KOPT-K1 (cell line): ENCODE results near the gene MAST3.
A peak's percentile ranks its signal among the peaks of the same experiment; 100 is the strongest.
"Not testable (repeated sequence)": the region's sequence is repeated elsewhere in the genome, so short reads cannot be mapped to it uniquely, and the experiment has no call there.

Source experiments
- H3K27ac ChIP-seq: fragments of 200-600 bp; sonication (generic); 2 replicates; pipeline ENCODE4 v1.5.1; 2016; ENCODE audit warnings: antibody characterized with exemption, mild to moderate bottlenecking, low read depth, low read length; ENCODE audit not compliant: poor library complexity, severe bottlenecking
- H3K36me3 ChIP-seq: fragments of 200-600 bp; sonication (generic); 2 replicates; pipeline ENCODE4 v1.5.1; 2017; ENCODE audit warnings: antibody characterized with exemption, mild to moderate bottlenecking, low read length, moderate library complexity; ENCODE audit not compliant: insufficient read depth
- H3K9me3 ChIP-seq: fragments of 200-600 bp; sonication (generic); 2 replicates; pipeline ENCODE4 v1.5.1; 2017; ENCODE audit warnings: antibody characterized with exemption, low read length, mild to moderate bottlenecking; ENCODE audit not compliant: insufficient read depth, poor library complexity, severe bottlenecking

Gene MAST3

GRCh38 chr19:18152442-18152816, 54.9 kb downstream of the MAST3 start:
- peaks cover 15% of the 10 kb centered on the region; the same call in 1 of the 2 replicates for H3K36me3 ChIP-seq
- H3K9me3 ChIP-seq, result no peaks in the 10 kb centered on the region
- peak overlapping the region; percentile 81 for H3K27ac ChIP-seq

DNA sequence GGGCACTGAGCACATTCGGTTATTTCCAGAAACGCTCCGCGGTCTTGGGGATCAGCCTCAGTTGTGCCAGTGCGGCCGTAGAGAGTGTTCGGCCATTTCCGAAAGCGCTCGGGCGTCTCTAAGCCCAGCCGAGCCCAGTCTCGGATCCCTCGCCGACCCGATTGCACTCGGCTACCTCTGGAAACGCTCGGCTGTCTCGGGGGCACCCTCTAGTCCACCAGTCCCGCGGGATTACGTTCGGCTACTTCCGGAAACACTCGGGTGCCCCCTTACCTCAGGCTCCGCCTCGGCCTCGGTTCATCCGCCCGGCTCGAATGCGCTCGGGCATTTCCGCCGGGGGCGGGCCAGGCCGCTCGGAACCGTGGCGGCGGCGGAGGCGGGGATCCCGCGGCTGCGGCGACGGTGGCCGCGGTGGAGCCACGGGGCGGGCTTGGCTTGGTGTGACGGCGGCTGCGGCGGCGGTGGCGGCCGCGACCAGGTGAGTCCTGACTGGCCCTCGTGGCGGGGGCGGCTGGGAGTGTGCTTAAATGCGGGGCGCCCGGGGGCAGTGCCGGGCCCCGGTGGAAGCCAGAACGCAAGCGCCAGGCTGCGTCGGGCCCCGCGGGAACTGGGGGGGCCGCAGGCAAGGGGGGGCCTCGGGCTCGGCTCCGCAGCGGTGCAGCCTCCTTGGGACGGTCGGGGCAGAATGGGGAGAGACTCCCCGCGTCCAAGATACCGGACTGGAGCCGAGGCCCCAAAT, 55.4 kb downstream of the MAST3 start, which contains the start of gene PIK3R2:
Gene PIK3R2, plus strand, starts transcription at position 347 of the 739 bp plus-strand sequence. CDS start 2,717 bp downstream, outside the sequence.
- H3K9me3 ChIP-seq, result no peaks in the 10 kb centered on the region
- H3K36me3 ChIP-seq, result peaks cover 15% of the 10 kb centered on the region; the same call in 1 of the 2 replicates
- peak within 1 kb of the TSS; percentile 81 for H3K27ac ChIP-seq

DNA sequence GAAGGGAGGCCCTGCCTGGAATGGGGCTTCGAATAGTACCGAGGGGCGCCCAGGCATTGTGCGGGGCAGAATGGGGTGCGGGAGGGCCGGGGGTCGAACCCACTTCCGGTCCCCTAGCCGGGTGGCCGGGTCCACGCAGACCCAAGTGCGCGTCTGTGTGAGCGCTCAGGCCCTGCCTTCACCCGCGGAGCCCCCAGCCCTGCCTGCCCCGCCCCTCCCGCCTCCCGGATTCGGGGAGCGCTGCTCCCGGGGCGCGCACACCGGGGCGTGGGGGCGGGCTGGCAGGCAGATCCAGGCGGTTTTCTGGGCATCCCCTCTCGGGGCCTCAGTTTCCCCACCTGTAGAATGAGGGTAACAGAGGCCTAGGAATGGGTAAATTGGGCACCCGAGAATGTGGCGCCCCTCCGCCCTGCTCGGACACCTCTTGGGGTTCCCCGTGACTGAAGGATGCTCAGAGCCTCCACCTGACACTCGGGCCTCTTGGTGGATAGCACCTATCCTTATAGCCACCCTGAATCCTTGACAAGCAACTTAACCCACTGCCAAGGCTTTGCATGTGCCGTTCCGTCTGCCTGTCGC, 56.1 kb downstream of the MAST3 start:
- peak overlapping the region; percentile 81 for H3K27ac ChIP-seq
- no peaks in the 10 kb centered on the region for H3K9me3 ChIP-seq
- H3K36me3 ChIP-seq, result peaks cover 15% of the 10 kb centered on the region; the same call in 1 of the 2 replicates

DNA sequence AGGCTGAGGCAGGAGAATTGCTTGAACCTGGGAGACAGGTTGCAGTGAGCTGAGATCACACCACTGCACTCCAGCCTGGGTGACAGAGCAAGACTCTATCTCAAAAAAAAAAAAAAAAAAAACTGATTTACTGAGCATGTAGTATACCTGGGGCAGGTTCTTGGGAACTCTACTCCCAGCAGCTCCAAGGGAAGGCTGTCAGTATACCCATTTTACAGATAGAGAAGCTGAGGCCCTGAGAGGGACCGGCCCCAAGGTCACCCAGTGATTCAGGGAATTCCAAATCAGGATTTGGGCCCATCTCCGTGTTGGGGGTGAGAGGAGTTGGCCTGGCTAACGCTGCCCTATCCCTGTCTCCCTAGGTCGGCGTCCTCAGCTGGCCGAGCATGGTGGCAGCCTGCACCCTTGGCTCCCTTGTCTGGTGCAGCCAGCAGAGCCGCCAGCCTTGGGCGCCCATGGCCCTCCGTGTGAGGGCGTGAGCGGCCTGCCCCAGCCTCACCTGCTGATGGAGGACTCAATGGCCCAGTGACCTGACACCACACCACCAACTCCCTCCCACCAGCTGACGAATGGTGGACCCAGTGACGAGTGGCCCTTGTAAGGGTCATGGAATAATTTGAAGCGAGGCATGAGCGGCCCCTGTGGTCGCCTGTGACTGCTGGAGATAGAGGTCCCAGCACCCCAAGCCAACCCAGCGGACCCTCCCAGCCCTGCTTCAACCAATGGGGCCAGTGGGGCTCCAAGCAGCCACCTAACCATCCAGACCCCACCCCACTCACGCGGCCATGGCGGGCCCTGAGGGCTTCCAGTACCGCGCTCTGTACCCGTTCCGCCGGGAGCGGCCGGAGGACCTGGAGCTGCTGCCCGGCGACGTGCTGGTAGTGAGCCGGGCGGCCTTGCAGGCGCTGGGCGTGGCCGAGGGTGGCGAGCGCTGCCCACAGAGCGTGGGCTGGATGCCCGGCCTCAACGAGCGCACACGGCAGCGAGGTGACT, 57.8 kb downstream of the MAST3 start:
- Histone ChIP-seq H3K36me3 (peaks cover 15% of the 10 kb centered on the region; the same call in 1 of the 2 replicates), H3K27ac (no peak overlapping the region), H3K9me3 (no peaks in the 10 kb centered on the region)

DNA sequence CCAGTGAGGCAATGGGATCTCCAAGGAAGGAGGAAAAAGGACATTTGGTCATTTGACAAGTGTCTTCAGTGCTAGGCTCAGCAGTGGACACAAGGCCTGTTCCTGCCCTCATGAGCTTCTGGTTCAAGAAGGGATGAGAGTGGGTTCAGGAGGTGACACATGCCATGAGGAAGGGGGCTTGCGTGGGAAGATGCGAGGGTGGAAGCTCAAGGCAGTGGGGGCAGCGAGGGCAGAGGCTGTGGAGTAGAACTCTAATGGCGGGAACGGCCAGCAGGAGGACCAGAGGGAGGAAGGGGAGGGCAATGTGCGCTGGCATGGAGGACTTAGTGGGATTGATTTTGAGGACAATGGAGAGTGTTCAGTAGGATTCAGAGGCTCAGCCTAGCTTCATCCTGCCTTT, 58.7 kb downstream of the MAST3 start:
- no peak overlapping the region for H3K27ac ChIP-seq
- H3K9me3 ChIP-seq, result no peaks in the 10 kb centered on the region
- peaks cover 11% of the 10 kb centered on the region; the same call in 1 of the 2 replicates for H3K36me3 ChIP-seq

DNA sequence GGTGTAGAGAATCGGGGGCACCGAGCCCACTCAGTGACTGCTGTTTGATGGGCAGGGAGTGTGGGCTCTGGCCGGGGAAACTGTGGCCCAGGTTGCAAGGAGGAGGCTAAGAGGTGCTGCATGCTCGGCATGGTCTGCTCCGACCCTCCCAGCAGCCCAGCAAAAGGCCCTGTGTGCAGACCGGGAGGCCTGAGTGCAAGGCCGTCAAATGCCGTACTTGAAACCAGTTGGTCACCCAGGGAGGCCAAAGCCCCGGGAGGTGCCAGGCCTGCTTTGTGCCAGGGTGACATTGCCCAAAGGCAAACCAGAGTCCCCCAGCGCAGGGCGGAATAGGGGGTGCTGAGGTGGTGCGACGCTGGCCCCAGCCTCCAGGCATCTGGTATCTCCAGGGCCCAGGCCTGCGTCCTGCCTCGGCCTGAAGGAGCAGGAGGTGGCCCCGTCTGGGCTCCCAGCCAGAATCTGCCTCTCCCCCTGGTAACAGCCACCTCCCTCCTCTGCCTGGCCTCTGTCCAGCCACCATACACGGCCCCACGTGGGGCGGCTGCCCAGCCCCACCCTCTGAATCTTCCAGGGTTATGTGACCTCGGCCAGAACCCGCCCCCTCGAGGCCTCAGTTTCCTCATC, 59.4 kb downstream of the MAST3 start:
- Histone ChIP-seq H3K9me3 (no peaks in the 10 kb centered on the region), H3K27ac (no peak overlapping the region), H3K36me3 (peaks cover 14% of the 10 kb centered on the region; the same call in 1 of the 2 replicates)

DNA sequence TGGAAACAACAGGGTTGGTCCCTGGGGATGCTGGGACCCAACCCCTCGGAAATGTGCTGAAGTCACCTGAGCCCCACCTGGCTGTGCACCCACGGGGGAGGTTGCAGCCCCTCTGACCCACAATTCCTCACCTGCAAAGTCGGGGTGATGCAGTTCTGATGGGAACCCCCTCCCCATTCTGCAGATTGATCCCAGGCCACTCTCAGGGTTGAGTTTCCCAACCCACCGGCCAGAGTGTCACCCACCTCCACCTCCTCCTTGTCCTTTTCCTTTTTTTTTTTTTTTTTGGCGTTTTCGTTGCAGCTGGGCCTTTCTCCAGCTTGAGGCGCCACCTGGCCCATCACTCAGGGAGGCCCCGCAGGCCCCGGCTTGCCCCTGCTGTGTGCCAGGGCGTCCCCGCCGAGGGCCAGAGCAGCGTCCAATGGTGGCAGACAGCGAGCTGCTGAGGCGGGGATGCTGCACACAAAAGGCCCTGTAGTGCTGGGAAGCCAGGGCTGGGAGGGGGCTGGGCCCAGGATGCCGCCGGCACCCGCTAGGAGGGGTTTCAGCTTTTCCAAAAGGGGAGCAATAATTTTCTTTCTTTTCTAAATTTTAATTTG, 60.0 kb downstream of the MAST3 start:
- Histone ChIP-seq H3K9me3 (no peaks in the 10 kb centered on the region), H3K27ac (no peak overlapping the region), H3K36me3 (peaks cover 20% of the 10 kb centered on the region)

DNA sequence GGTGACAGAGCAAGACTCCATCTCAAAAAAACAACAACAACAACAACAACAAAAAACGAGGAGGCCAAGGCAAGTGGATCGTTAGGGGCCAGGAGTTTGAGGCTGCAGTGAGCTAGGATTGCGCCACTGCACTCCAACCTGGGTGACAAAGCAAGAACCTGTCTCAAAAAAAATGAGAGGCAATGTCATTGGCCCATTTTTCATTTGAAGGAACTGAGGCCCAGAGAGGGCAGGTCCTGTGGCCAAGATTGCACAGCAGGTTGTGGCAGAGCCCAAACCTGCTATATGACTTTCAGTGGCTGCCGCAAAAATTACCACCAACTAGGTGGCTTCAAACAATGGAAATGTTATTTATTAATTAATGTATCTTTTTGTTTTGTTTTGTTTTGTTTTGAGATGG, 60.9 kb downstream of the MAST3 start:
- H3K27ac ChIP-seq, result no peak overlapping the region
- H3K9me3 ChIP-seq, result no peaks in the 10 kb centered on the region
- H3K36me3 ChIP-seq, result peaks cover 28% of the 10 kb centered on the region

DNA sequence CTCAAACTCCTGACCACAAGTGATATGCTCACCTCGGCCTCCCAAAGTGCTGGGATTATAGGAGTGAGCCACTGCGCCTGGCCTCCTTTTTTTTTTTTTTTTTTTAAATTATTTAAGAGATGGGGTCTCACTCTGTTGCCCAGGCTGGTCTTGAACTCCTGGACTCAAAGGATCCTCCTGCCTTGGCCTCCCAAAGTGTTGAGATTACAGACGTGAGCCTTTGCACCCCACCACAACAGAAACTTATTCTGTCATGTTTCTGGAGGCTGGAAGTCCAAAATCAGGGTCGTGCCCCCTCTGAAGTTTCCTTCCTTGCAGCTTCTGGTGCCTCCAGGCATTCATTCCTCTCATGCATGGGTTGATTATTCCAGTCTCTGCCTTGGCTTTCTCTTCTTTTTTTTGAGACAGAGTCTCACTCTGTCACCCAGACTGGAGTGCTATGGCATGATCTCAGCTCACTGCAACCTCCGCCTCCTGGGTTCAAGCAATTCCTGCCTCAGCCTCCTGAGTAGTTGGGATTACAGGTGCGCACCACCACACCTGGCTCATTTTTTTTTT, 61.6 kb downstream of the MAST3 start:
- H3K27ac ChIP-seq, result not testable (repeated sequence)
- peaks cover 32% of the 10 kb centered on the region for H3K36me3 ChIP-seq

GRCh38 chr19:18159810-18160209, 62.2 kb downstream of the MAST3 start:
- Histone ChIP-seq H3K36me3 (peaks cover 32% of the 10 kb centered on the region), H3K9me3 (no peaks in the 10 kb centered on the region), H3K27ac (no peak overlapping the region)

More for the DNA sequence above, 61.6 kb downstream of the MAST3 start:
- not testable (repeated sequence) for H3K9me3 ChIP-seq

- peak overlapping the region; percentile 57 for H3K27ac ChIP-seq
Observed at GRCh38 chr19:18160493-18160970, 63.0 kb downstream of the MAST3 start.

DNA sequence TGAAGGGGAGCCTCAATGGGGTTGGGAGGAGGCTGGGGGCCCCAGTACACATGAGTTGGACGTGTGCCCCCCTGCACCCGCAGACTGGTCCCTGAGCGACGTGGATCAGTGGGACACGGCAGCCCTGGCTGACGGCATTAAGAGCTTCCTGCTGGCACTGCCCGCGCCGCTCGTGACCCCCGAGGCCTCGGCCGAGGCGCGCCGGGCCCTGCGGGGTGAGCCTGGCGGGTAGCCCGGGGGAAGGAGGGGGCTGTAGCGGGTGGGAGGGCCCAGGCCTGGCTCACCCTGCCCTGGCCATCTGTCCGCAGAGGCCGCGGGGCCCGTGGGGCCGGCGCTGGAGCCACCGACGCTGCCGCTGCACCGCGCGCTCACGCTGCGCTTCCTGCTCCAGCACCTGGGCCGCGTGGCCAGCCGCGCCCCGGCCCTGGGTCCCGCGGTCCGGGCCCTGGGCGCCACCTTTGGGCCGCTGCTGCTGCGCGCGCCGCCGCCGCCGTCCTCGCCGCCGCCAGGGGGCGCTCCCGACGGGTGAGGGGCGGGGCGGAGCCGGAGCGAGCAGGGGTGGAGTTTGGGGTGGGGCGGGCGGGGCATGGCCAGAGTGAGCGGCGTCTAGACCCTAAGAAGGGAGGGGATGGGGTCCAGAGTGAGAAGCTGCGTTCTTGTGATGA, 63.5 kb downstream of the MAST3 start:
- peaks cover 38% of the 10 kb centered on the region for H3K36me3 ChIP-seq
- H3K27ac ChIP-seq, result peak overlapping the region; percentile 57
- no peaks in the 10 kb centered on the region for H3K9me3 ChIP-seq

More at GRCh38 chr19:18160493-18160970, 63.0 kb downstream of the MAST3 start:
- Histone ChIP-seq H3K9me3 (no peaks in the 10 kb centered on the region), H3K36me3 (peaks cover 35% of the 10 kb centered on the region)

- Histone ChIP-seq H3K9me3 (no peaks in the 10 kb centered on the region), H3K27ac (no peak overlapping the region), H3K36me3 (peaks cover 38% of the 10 kb centered on the region)
Observed at GRCh38 chr19:18161636-18162002, 64.0 kb downstream of the MAST3 start.
